CD14-positive monocyte (primary cell): ENCODE results near the gene TFF1. TPM values are rescaled to one million over a fixed set of nuclear protein-coding genes. Genes with fewer than 3 reads are reported as not detected.

Experiments
- DNase-seq, 3 donors: peaks; one replicate each; pipeline ENCODE4 v3.0.0-alpha.2; 2011 to 2022
- H2AFZ ChIP-seq: 2 replicates; pipeline ENCODE4 v1.6.0; 2012; ENCODE audit warnings: mild to moderate bottlenecking, low read depth, low read length, inconsistent platforms; ENCODE audit not compliant: insufficient read depth, poor library complexity, severe bottlenecking
- H3K27ac ChIP-seq, 2 donors: 1 replicate in 1 of 2; 2 replicates in 1 of 2; pipeline ENCODE4 v1.5.1; 2012 to 2013; ENCODE audit warnings: low read length in 2 of 2, control low read depth in 1 of 2, inconsistent platforms in 1 of 2, low read depth in 1 of 2, mild to moderate bottlenecking in 1 of 2
- H3K27me3 ChIP-seq, 2 donors: one replicate each; pipeline versions ENCODE4 v1.6.0 to v1.6.1; 2011 to 2013; ENCODE audit warnings: low read length in 2 of 2; ENCODE audit not compliant: control insufficient read depth in 2 of 2, insufficient read depth in 2 of 2
- H3K36me3 ChIP-seq, 2 donors: replicated peaks in 1 of 2; 1 replicate in 1 of 2; 2 replicates in 1 of 2; pipeline versions ENCODE4 v1.5.1 to v1.6.1; 2012 to 2013; ENCODE audit warnings: low read length in 2 of 2, control low read depth in 1 of 2, inconsistent platforms in 1 of 2, mild to moderate bottlenecking in 1 of 2; ENCODE audit not compliant: insufficient read depth in 2 of 2, control insufficient read depth in 1 of 2
- H3K4me1 ChIP-seq, 2 donors: 1 replicate in 1 of 2; 2 replicates in 1 of 2; pipeline versions ENCODE4 v1.5.1 to v1.6.1; 2012 to 2013; ENCODE audit warnings: low read length in 2 of 2, control low read depth in 1 of 2, inconsistent platforms in 1 of 2, mild to moderate bottlenecking in 1 of 2, moderate library complexity in 1 of 2; ENCODE audit not compliant: insufficient read depth in 2 of 2, control insufficient read depth in 1 of 2
- H3K4me2 ChIP-seq: replicated peaks from 2 replicates; pipeline ENCODE3; 2012; ENCODE audit warnings: low read length, moderate library complexity, mild to moderate bottlenecking; ENCODE audit not compliant: poor library complexity, severe bottlenecking; ENCODE audit errors: extremely low read depth
- H3K4me3 ChIP-seq, 3 experiments: fragments of 200-600 bp in 1 of 3; sonication (generic) in 1 of 3; replicated peaks in 1 of 3; 1 replicate in 2 of 3; 2 replicates in 1 of 3; pipeline ENCODE4 v1.5.1; 2011 to 2013; ENCODE audit warnings: low read length in 3 of 3, mild to moderate bottlenecking in 3 of 3, control low read depth in 2 of 3, low read depth in 2 of 3, inconsistent platforms in 1 of 3, moderate library complexity in 1 of 3
- H3K79me2 ChIP-seq: 2 replicates; pipeline ENCODE4 v1.6.0; 2012; ENCODE audit warnings: mild to moderate bottlenecking, control low read depth, inconsistent platforms, low read length, moderate library complexity; ENCODE audit not compliant: insufficient read depth
- H3K9ac ChIP-seq: 2 replicates; pipeline ENCODE4 v1.6.0; 2017; ENCODE audit warnings: low read length, mild to moderate bottlenecking; ENCODE audit not compliant: insufficient read depth, poor library complexity, severe bottlenecking
- H3K9me3 ChIP-seq, 2 donors: replicated peaks in 1 of 2; 1 replicate in 1 of 2; 2 replicates in 1 of 2; pipeline versions ENCODE4 v1.5.1 to v1.6.1; 2012 to 2013; ENCODE audit warnings: low read length in 2 of 2, control low read depth in 1 of 2; ENCODE audit not compliant: control insufficient read depth in 1 of 2, insufficient read depth in 1 of 2
- H4K20me1 ChIP-seq: 2 replicates; pipeline ENCODE4 v1.6.0; 2012; ENCODE audit warnings: mild to moderate bottlenecking, low read length, control low read depth, moderate library complexity; ENCODE audit not compliant: insufficient read depth
- H3K27ac Mint-ChIP-seq, 7 donors: one replicate each; pipeline ENCODE4 v1.8.0; 2020; ENCODE audit warnings: mild to moderate bottlenecking in 7 of 7, mixed read lengths in 7 of 7, moderate library complexity in 6 of 7, inconsistent platforms in 2 of 7
- H3K27me3 Mint-ChIP-seq, 3 donors: one replicate each; pipeline ENCODE4 v1.8.0; 2021 to 2022; ENCODE audit warnings: low read depth in 3 of 3, mild to moderate bottlenecking in 3 of 3, mixed read lengths in 3 of 3, moderate library complexity in 3 of 3, inconsistent platforms in 1 of 3
- H3K36me3 Mint-ChIP-seq, 2 donors: one replicate each; pipeline ENCODE4 v1.8.0; 2020; ENCODE audit warnings: mixed read lengths in 2 of 2, inconsistent platforms in 1 of 2, mild to moderate bottlenecking in 1 of 2
- H3K4me1 Mint-ChIP-seq: one replicate; pipeline ENCODE4 v1.8.0; 2020; ENCODE audit warnings: mild to moderate bottlenecking, mixed read lengths
- H3K4me3 Mint-ChIP-seq, 2 donors: one replicate each; pipeline ENCODE4 v1.8.0; 2020; ENCODE audit warnings: mild to moderate bottlenecking in 2 of 2, mixed read lengths in 2 of 2, moderate library complexity in 1 of 2
- H3K9me3 Mint-ChIP-seq, 7 donors: one replicate each; pipeline ENCODE4 v1.8.0; 2020 to 2022; ENCODE audit warnings: mixed read lengths in 7 of 7, mild to moderate bottlenecking in 6 of 7, moderate library complexity in 6 of 7, inconsistent platforms in 2 of 7
- CTCF ChIP-seq: fragments of 200-600 bp; IDR thresholded peaks from one replicate; pipeline ENCODE4 v1.8.0; 2022; ENCODE audit warnings: antibody characterized with exemption, mild to moderate bottlenecking
- WGBS: methylation state at CpG from one replicate; pipeline ENCODE4 v1.1.5; 2013; ENCODE audit warnings: missing lambda C conversion rate; ENCODE audit not compliant: insufficient coverage; 5-methylcytosine and 5-hydroxymethylcytosine counted together
- intact Hi-C, 2 donors: fragments of 100-400 bp; cut with micrococcal nuclease; formaldehyde crosslinking; loops; one replicate each; pipeline versions ENCODE4 v1.15.0 to v1.15.1; 2023
- polyA plus RNA-seq, 3 donors: library from polyadenylated mRNA; depleted of rRNA in 1 of 3; unstranded in 2 of 3; stranded (reverse) in 1 of 3; fragments of 300-500 nt in 2 of 3; fragments of >200 nt in 1 of 3; fragmentation: Illumina TruSeq in 2 of 3; gene quantifications; 1 replicate in 2 of 3; 2 replicates in 1 of 3; pipeline ENCODE4 v1.2.3, GENCODE V29; 2012 to 2021

TFF1 gene
- polyA plus RNA-seq, 3 donors: not detected

GRCh38 chr21:42414553-42414927 lies 48.2 kb upstream of the TFF1 start:
- no peak overlapping the region for H3K27ac ChIP-seq
- Mint-ChIP-seq H3K4me1 (peaks cover 3% of the 10 kb centered on the region), H3K27ac (peak overlapping the region in 1 of 7 donors; percentile 52), H3K4me3 (no peak overlapping the region), H3K36me3 (no peaks in the 10 kb centered on the region), H3K27me3 (peaks cover 1 to 4% (median 3%) of the 10 kb centered on the region in 3 donors), H3K9me3 (no peaks in the 10 kb centered on the region)
- DNase-seq: no peak
- H3K4me1 ChIP-seq: no peaks in the 10 kb centered on the region
- no peak overlapping the region for H2AFZ ChIP-seq
- WGBS: 89% methylated on average over 8 of the region's 8 CpGs
- H3K36me3 ChIP-seq: no peaks in the 10 kb centered on the region
- H3K9me3 ChIP-seq: no peaks in the 10 kb centered on the region
- no peaks in the 10 kb centered on the region for H3K27me3 ChIP-seq
- TF ChIP-seq CTCF: no peak
- H3K4me3 ChIP-seq: no peak overlapping the region
- H4K20me1 ChIP-seq: no peaks in the 10 kb centered on the region
- H3K4me2 ChIP-seq: no peak overlapping the region
- intact Hi-C loops: no loop called here
- no peaks in the 10 kb centered on the region for H3K79me2 ChIP-seq
- H3K9ac ChIP-seq: no peak overlapping the region

GRCh38 chr21:42414066-42414465 lies 47.7 kb upstream of the TFF1 start:
- H3K27ac ChIP-seq: no peak overlapping the region
- peaks cover 3% of the 10 kb centered on the region for H3K4me1 Mint-ChIP-seq
- no peak overlapping the region for H3K4me2 ChIP-seq
- H3K36me3 ChIP-seq: no peaks in the 10 kb centered on the region
- H3K27me3 ChIP-seq: no peaks in the 10 kb centered on the region
- no peaks in the 10 kb centered on the region for H3K4me1 ChIP-seq
- intact Hi-C loops: no loop called here
- WGBS: 96% methylated on average over 8 of the region's 8 CpGs
- H3K9me3 ChIP-seq: no peaks in the 10 kb centered on the region
- no peaks in the 10 kb centered on the region for H3K79me2 ChIP-seq
- H3K4me3 ChIP-seq: no peak overlapping the region
- DNase-seq: no peak
- no peaks in the 10 kb centered on the region for H3K36me3 Mint-ChIP-seq
- no peak overlapping the region for H3K9ac ChIP-seq
- no peaks in the 10 kb centered on the region for H3K9me3 Mint-ChIP-seq
- no peak overlapping the region for H3K4me3 Mint-ChIP-seq
- peaks cover 1 to 4% (median 3%) of the 10 kb centered on the region in 3 donors for H3K27me3 Mint-ChIP-seq
- no peaks in the 10 kb centered on the region for H4K20me1 ChIP-seq
- no peak overlapping the region for H3K27ac Mint-ChIP-seq
- no peak for TF ChIP-seq CTCF
- no peak overlapping the region for H2AFZ ChIP-seq
